GM21576 (cell line): ENCODE measurements around the gene MORC1.
A peak's percentile ranks its signal among the peaks of the same experiment; 100 is the strongest.

Experiments
- ATAC-seq: cut with Tn5 transposase; IDR thresholded peaks from one replicate; pipeline ENCODE4 v1.9.1; 2021; ENCODE audit warnings: mild to moderate bottlenecking, moderate library complexity; ENCODE audit not compliant: unreplicated experiment

MORC1 gene

DNA sequence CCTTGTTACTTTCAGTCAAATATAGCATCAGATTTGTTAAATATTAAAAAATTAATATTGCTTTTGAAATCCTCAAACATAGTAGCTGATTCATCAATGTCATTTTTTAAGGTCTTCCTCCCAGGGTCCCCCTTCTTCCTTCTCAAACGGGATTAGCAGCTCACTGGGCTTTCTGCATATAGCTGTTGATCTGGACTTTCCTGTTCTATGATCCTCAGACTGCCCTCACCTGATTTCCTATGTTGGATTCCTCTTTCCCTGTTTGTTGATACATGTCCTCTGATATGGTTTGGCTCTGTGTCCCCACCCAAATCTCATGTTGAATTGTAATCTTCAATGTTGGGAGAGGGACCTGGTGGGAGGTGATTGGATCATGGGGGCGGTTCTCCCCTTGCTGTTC, 170.1 kb downstream of the MORC1 start:
- ATAC-seq = no peak

GRCh38 chr3:108946292-108947285, 171.3 kb downstream of the MORC1 start:
- ATAC-seq = no peak

- ATAC-seq = no peak
These were observed 177.2 kb downstream of the MORC1 start for GRCh38 chr3:108940568-108941263.

DNA sequence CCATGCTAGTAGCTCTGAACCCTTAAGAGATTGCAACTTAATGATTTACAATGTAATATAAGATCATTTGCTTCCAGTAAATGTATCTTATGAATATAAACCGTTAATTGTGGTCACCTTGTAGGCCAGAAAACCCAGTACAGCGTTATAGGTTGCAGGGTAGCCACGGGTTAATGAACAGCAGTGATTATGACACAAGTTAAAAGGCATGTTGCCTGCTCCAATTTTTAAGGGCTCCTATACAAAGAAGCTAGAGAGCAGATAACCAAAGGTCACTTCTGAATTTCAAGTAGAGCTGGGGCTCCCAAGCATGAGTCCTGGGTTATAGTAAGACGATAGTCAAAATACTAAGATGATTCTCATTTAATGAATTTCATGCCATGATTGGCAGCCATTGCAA, 177.8 kb downstream of the MORC1 start:
- no peak for ATAC-seq

- ATAC-seq = no peak
These were observed 180.8 kb downstream of the MORC1 start for GRCh38 chr3:108936924-108937689.

- no peak for ATAC-seq
These were observed 186.9 kb downstream of the MORC1 start for GRCh38 chr3:108931035-108931434.

- ATAC-seq = no peak
These were observed 199.1 kb downstream of the MORC1 start for GRCh38 chr3:108918866-108919265.

DNA sequence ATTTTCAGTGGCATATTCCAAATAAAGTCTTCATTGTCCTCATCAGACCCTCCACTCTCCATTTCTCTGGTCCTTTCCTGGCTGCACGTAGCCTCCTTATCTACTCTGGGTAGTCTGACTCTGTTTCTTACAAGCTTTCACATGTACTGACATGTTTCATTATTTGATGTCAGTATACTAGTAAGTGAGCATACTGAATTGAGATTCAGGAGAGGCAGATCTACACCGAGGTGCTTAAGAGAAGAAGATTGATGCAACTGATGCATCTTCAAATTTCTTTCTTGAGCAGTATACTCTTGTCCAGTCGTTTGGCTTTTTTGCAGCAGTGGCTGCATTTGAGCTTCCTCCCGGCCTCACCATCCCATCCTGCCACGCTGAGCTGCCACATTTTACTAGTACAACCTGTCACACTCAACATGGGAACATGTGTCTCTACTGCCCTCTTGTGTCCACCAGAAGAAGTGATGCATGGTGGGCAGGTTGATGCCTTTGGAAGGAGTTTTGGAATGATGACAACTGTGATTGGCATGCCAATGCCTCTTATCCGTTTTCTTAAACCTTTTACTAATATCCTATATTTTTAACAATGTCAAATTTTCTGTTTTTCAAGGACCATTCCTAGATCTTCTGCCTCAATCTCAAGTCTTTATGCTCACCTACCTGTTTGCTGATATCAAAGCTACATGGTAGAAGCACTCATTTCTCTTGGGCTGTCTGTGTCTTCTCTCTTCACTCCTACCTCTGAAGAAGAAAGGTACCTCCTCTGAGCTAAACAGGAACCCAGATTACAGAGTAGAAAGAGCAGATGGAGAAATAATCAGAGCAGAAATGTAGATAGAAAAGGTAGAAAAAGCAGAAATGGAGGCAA, 202.9 kb downstream of the MORC1 start:
- ATAC-seq = peak; percentile 97

DNA sequence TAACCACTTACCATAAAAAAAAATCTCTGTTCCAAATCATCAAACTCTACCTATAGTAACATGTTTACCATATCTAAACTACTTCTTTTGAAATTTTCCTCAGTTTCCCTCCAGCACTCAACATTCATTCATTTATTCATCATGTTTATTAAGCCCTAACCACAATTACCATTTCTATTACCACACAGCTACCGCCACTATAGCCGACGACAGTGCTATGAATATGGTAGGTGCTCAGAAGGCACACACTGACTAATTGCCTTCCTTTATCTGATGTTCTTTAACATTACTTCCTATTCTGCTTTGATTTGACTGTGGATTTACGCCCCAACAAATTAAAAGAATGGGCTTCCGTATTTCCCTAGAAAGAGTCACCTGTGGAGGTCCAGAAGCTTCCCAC, 208.1 kb downstream of the MORC1 start:
- ATAC-seq = no peak
